ENCODE measurements around the gene MLF2. TPM values are rescaled to one million over a fixed set of nuclear protein-coding genes. Genes with fewer than 3 reads are reported as not detected.

The MLF2 gene
- total RNA-seq, 1 experiment from 2014 or later = 309 TPM

- no peak for TF ChIP-seq EZH2phosphoT487 (IDR thresholded peaks at IDR 0.05; ENCODE audit: borderline replicate concordance)
- no peak for TF ChIP-seq EZH2 (IDR thresholded peaks at IDR 0.05)
- no peak for TF ChIP-seq FOSL1 (IDR thresholded peaks at IDR 0.05; ENCODE audit: low read depth)
- TF ChIP-seq ZFX (IDR thresholded peaks at IDR 0.05) = peak; percentile 97
- peak; percentile 83 for TF ChIP-seq POLR2A (IDR thresholded peaks at IDR 0.05; ENCODE audit: borderline replicate concordance, extremely low read depth, insufficient read depth, insufficient read length)
- TF ChIP-seq EGR1 (IDR thresholded peaks at IDR 0.05; ENCODE audit: low read depth) = peak; percentile 83
- peak; percentile 24 for TF ChIP-seq YY1 (IDR thresholded peaks at IDR 0.05; ENCODE audit: extremely low read depth, insufficient replicate concordance, low read depth, low read length)
- TF ChIP-seq SRF (IDR thresholded peaks at IDR 0.05; ENCODE audit: low read depth) = no peak
- no peak for TF ChIP-seq ATF3 (IDR thresholded peaks at IDR 0.05)
- peak; percentile 74 for TF ChIP-seq POLR2AphosphoS5 (IDR thresholded peaks at IDR 0.05; ENCODE audit: low read depth, low read length)
Observed at GRCh38 chr12:6752921-6753771, at the start of gene MLF2 (continued).

GRCh38 chr12:6799147-6799546, 46.2 kb upstream of the MLF2 start:
- Histone ChIP-seq H2AFZ (ENCODE audit: low read depth, low read length, poor library complexity, severe bottlenecking) (no peak overlapping the region), H4K20me1 (ENCODE audit: insufficient read depth) (no peaks in the 10 kb centered on the region), H3K9me2 (ENCODE audit: insufficient read depth) (no peaks in the 10 kb centered on the region), H3K4me2 (ENCODE audit: low read length) (no peak overlapping the region), H3K9ac (ENCODE audit: low read length) (no peak overlapping the region), H3K9me3 (ENCODE audit: control insufficient read depth in 1 of 2, insufficient read depth in 1 of 2, low read depth in 1 of 2, low read length in 2 of 2) (no peaks in the 10 kb centered on the region), H3K36me3 (ENCODE audit: control insufficient read depth in 1 of 2, insufficient read depth in 2 of 2, low read length in 2 of 2) (no peaks in the 10 kb centered on the region), H3K4me3 (replicated peaks in 1 of 2; ENCODE audit: low read depth in 1 of 2, low read length in 2 of 2) (no peak overlapping the region), H3K27me3 (ENCODE audit: insufficient read depth, low read length) (no peaks in the 10 kb centered on the region), H3K4me1 (ENCODE audit: control insufficient read depth in 1 of 2, insufficient read depth in 2 of 2, low read length in 2 of 2) (no peaks in the 10 kb centered on the region), H3K79me2 (ENCODE audit: insufficient read depth, low read length) (no peaks in the 10 kb centered on the region), H3K27ac (ENCODE audit: low read depth, low read length) (no peak overlapping the region)
- DNase-seq (ENCODE audit: low read depth, low spot score) = no peak
- no peak for ATAC-seq
- TF ChIP-seq EZH2phosphoT487 (IDR thresholded peaks at IDR 0.05; ENCODE audit: borderline replicate concordance) (no peak), SP1 (IDR thresholded peaks at IDR 0.05; ENCODE audit: low read depth) (no peak), YY1 (IDR thresholded peaks at IDR 0.05; ENCODE audit: extremely low read depth, insufficient replicate concordance, low read depth, low read length) (no peak), POLR2A (IDR thresholded peaks at IDR 0.05; ENCODE audit: borderline replicate concordance, extremely low read depth, insufficient read depth, insufficient read length) (no peak), ZNF274 (IDR thresholded peaks at IDR 0.05; ENCODE audit: low read depth, low read length) (no peak), EZH2 (IDR thresholded peaks at IDR 0.05) (no peak), CEBPB (IDR thresholded peaks at IDR 0.05; ENCODE audit: low read depth) (no peak), ELF1 (IDR thresholded peaks at IDR 0.05; ENCODE audit: borderline replicate concordance, low read depth) (no peak), SRF (IDR thresholded peaks at IDR 0.05; ENCODE audit: low read depth) (no peak), TCF7L2 (IDR thresholded peaks at IDR 0.05; ENCODE audit: borderline replicate concordance, extremely low read depth, insufficient read depth, insufficient read length) (no peak), ZBTB33 (IDR thresholded peaks at IDR 0.05; ENCODE audit: extremely low read depth, insufficient replicate concordance, low read length) (no peak), POLR2AphosphoS5 (IDR thresholded peaks at IDR 0.05; ENCODE audit: low read depth, low read length) (no peak), ATF3 (IDR thresholded peaks at IDR 0.05) (no peak), ZFX (IDR thresholded peaks at IDR 0.05) (no peak), FOSL1 (IDR thresholded peaks at IDR 0.05; ENCODE audit: low read depth) (no peak)
- CTCF ChIA-PET = no interaction called here
- intact Hi-C loops (cut with micrococcal nuclease) = no loop called here
- POLR2A ChIA-PET = no interaction called here
- BruUV-seq (replicated peaks) = no TSS peak
- RAD21 ChIA-PET (ENCODE audit: low non-redundant PET in 1 of 2, low total read pairs in 2 of 2, uncharacterized antibody in 2 of 2, unreplicated experiment in 2 of 2) = no interaction called here

Data from HCT116 (cell line).